ENCODE data around the gene DRC1.

- TF ChIP-seq CTCF (IDR thresholded peaks at IDR 0.05 in 2 of 3, conservative IDR thresholded peaks at IDR 0.05 in 1 of 3; ENCODE audit: borderline replicate concordance in 1 of 3, insufficient read depth in 1 of 3, low read depth in 2 of 3, low read length in 2 of 3) (no peak), ZFX (IDR thresholded peaks at IDR 0.05) (no peak), EZH2 (IDR thresholded peaks at IDR 0.05) (no peak), POLR2A (IDR thresholded peaks at IDR 0.05; ENCODE audit: borderline replicate concordance, extremely low read depth, insufficient read depth, insufficient read length) (no peak), POLR2AphosphoS5 (IDR thresholded peaks at IDR 0.05; ENCODE audit: low read depth, low read length) (no peak), CBX3 (IDR thresholded peaks at IDR 0.05; ENCODE audit: low read depth) (no peak), JUND (IDR thresholded peaks at IDR 0.05) (no peak), REST (IDR thresholded peaks at IDR 0.05; ENCODE audit: low read depth) (no peak), SIN3A (IDR thresholded peaks at IDR 0.05; ENCODE audit: low read depth) (no peak), RAD21 (IDR thresholded peaks at IDR 0.05; ENCODE audit: low read depth) (no peak), MAX (IDR thresholded peaks at IDR 0.05) (no peak), SP1 (IDR thresholded peaks at IDR 0.05; ENCODE audit: low read depth) (no peak), YY1 (IDR thresholded peaks at IDR 0.05; ENCODE audit: extremely low read depth, insufficient replicate concordance, low read depth, low read length) (no peak), EZH2phosphoT487 (IDR thresholded peaks at IDR 0.05; ENCODE audit: borderline replicate concordance) (no peak)
These were observed 54.1 kb downstream of the DRC1 start for GRCh38 chr2:26455670-26456439.
